Adipocyte (in vitro differentiated cells): ENCODE results near the gene SFTA2.
A peak's percentile ranks its signal among the peaks of the same experiment; 100 is the strongest.
"Not testable (repeated sequence)": the region's sequence is repeated elsewhere in the genome, so short reads cannot be mapped to it uniquely, and the experiment has no call there.

Source experiments
- DNase-seq: peaks from one replicate; pipeline ENCODE4 v3.0.0-alpha.2; 2015; ENCODE audit warnings: low read depth
- H3K27me3 ChIP-seq: replicated peaks from 2 replicates; pipeline ENCODE4 v1.7.0; 2013; ENCODE audit warnings: mild to moderate bottlenecking, low read length, moderate library complexity; ENCODE audit not compliant: control insufficient read depth, insufficient read depth
- H3K36me3 ChIP-seq: 2 replicates; pipeline ENCODE4 v1.7.0; 2013; ENCODE audit warnings: low read length, mild to moderate bottlenecking, moderate library complexity; ENCODE audit not compliant: control insufficient read depth, insufficient read depth, severe bottlenecking
- H3K4me1 ChIP-seq: 2 replicates; pipeline ENCODE4 v1.7.0; 2013; ENCODE audit warnings: mild to moderate bottlenecking, low read length, moderate library complexity; ENCODE audit not compliant: control insufficient read depth, insufficient read depth
- H3K4me3 ChIP-seq: 2 replicates; pipeline ENCODE4 v1.7.0; 2013; ENCODE audit warnings: mild to moderate bottlenecking, low read length, moderate library complexity
- H3K9ac ChIP-seq: 2 replicates; pipeline ENCODE4 v1.7.0; 2013; ENCODE audit warnings: mild to moderate bottlenecking, low read length, moderate library complexity
- H3K9me3 ChIP-seq: 2 replicates; pipeline ENCODE4 v1.7.0; 2013; ENCODE audit warnings: mild to moderate bottlenecking, low read length, moderate library complexity; ENCODE audit not compliant: control insufficient read depth

Gene SFTA2

GRCh38 chr6:30926644-30927043, 5.3 kb downstream of the SFTA2 start:
- no peaks in the 10 kb centered on the region for H3K27me3 ChIP-seq
- H3K4me1 ChIP-seq, result peaks cover 11% of the 10 kb centered on the region
- peak; percentile 56 for DNase-seq
- no peak overlapping the region for H3K9ac ChIP-seq
- H3K4me3 ChIP-seq, result no peak overlapping the region
- peaks cover 33% of the 10 kb centered on the region for H3K36me3 ChIP-seq
- peaks cover 10% of the 10 kb centered on the region for H3K9me3 ChIP-seq

- H3K36me3 ChIP-seq, result peaks cover 56% of the 10 kb centered on the region
These were observed 7.8 kb downstream of the SFTA2 start for GRCh38 chr6:30924040-30924627.

GRCh38 chr6:30922447-30922852, 9.5 kb downstream of the SFTA2 start:
- H3K9ac ChIP-seq, result no peak overlapping the region
- H3K9me3 ChIP-seq, result no peaks in the 10 kb centered on the region
- peaks cover 11% of the 10 kb centered on the region for H3K4me1 ChIP-seq
- H3K4me3 ChIP-seq, result no peak overlapping the region
- peaks cover 56% of the 10 kb centered on the region for H3K36me3 ChIP-seq
- no peaks in the 10 kb centered on the region for H3K27me3 ChIP-seq
- DNase-seq, result no peak

More at GRCh38 chr6:30924040-30924627, 7.8 kb downstream of the SFTA2 start:
- H3K27me3 ChIP-seq, H3K9me3 ChIP-seq, H3K4me3 ChIP-seq, DNase-seq, H3K9ac ChIP-seq: not testable (repeated sequence)
- H3K4me1 ChIP-seq, result peaks cover 11% of the 10 kb centered on the region

GRCh38 chr6:30918670-30919069, 13.3 kb downstream of the SFTA2 start:
- no peak for DNase-seq
- Histone ChIP-seq H3K9me3 (no peaks in the 10 kb centered on the region), H3K4me3 (no peak overlapping the region), H3K36me3 (peaks cover 49% of the 10 kb centered on the region), H3K9ac (no peak overlapping the region), H3K4me1 (peaks cover 12% of the 10 kb centered on the region), H3K27me3 (no peaks in the 10 kb centered on the region)

- Histone ChIP-seq H3K9me3 (no peaks in the 10 kb centered on the region), H3K27me3 (no peaks in the 10 kb centered on the region), H3K36me3 (peaks cover 46% of the 10 kb centered on the region), H3K9ac (no peak overlapping the region), H3K4me3 (no peak overlapping the region), H3K4me1 (peaks cover 15% of the 10 kb centered on the region)
- DNase-seq, result no peak
These were observed 14.5 kb downstream of the SFTA2 start for GRCh38 chr6:30917487-30917886.

- Histone ChIP-seq H3K4me3 (no peak overlapping the region), H3K9ac (peak overlapping the region; percentile 8), H3K27me3 (no peaks in the 10 kb centered on the region), H3K36me3 (peaks cover 46% of the 10 kb centered on the region), H3K4me1 (peaks cover 15% of the 10 kb centered on the region), H3K9me3 (no peaks in the 10 kb centered on the region)
- no peak for DNase-seq
These were observed 14.9 kb downstream of the SFTA2 start for GRCh38 chr6:30917041-30917440.

- Histone ChIP-seq H3K9ac (peak overlapping the region; percentile 92), H3K4me1 (peaks cover 15% of the 10 kb centered on the region), H3K36me3 (peaks cover 46% of the 10 kb centered on the region), H3K4me3 (no peak overlapping the region), H3K27me3 (no peaks in the 10 kb centered on the region), H3K9me3 (no peaks in the 10 kb centered on the region)
- peak; percentile 86 for DNase-seq
These were observed 16.4 kb downstream of the SFTA2 start for GRCh38 chr6:30915591-30915946.

- DNase-seq, result no peak
- Histone ChIP-seq H3K4me3 (peak overlapping the region; percentile 82), H3K36me3 (peaks cover 46% of the 10 kb centered on the region), H3K27me3 (no peaks in the 10 kb centered on the region), H3K9ac (peak overlapping the region; percentile 92), H3K4me1 (peaks cover 17% of the 10 kb centered on the region), H3K9me3 (no peaks in the 10 kb centered on the region)
These were observed 16.9 kb downstream of the SFTA2 start for GRCh38 chr6:30914854-30915590.

- H3K4me1 ChIP-seq, result peaks cover 24% of the 10 kb centered on the region
- DNase-seq, result peak; percentile 97
- no peaks in the 10 kb centered on the region for H3K27me3 ChIP-seq
- peak within 1 kb of the TSS; percentile 82 for H3K4me3 ChIP-seq
- H3K9ac ChIP-seq, result peak within 1 kb of the TSS; percentile 92
- H3K36me3 ChIP-seq, result peaks cover 43% of the 10 kb centered on the region
- H3K9me3 ChIP-seq, result no peaks in the 10 kb centered on the region
These were observed 17.7 kb downstream of the SFTA2 start, which contains the start of gene VARS2 for GRCh38 chr6:30914076-30914853. Gene VARS2, plus strand, starts transcription at chr6:30914238. Its CDS starts 599 bp downstream, at chr6:30914837.

- peaks cover 42% of the 10 kb centered on the region for H3K36me3 ChIP-seq
These were observed 18.3 kb downstream of the SFTA2 start for GRCh38 chr6:30913721-30914075.

More at GRCh38 chr6:30913721-30914075, 18.3 kb downstream of the SFTA2 start:
- H3K4me1 ChIP-seq, result peaks cover 30% of the 10 kb centered on the region
- no peak for DNase-seq
- H3K9ac ChIP-seq, result peak overlapping the region; percentile 75
- H3K4me3 ChIP-seq, result peak overlapping the region; percentile 82
- no peaks in the 10 kb centered on the region for H3K27me3 ChIP-seq
- H3K9me3 ChIP-seq, result no peaks in the 10 kb centered on the region
